ENCODE results near the gene ATP6V1A.

ATP6V1A gene

DNA sequence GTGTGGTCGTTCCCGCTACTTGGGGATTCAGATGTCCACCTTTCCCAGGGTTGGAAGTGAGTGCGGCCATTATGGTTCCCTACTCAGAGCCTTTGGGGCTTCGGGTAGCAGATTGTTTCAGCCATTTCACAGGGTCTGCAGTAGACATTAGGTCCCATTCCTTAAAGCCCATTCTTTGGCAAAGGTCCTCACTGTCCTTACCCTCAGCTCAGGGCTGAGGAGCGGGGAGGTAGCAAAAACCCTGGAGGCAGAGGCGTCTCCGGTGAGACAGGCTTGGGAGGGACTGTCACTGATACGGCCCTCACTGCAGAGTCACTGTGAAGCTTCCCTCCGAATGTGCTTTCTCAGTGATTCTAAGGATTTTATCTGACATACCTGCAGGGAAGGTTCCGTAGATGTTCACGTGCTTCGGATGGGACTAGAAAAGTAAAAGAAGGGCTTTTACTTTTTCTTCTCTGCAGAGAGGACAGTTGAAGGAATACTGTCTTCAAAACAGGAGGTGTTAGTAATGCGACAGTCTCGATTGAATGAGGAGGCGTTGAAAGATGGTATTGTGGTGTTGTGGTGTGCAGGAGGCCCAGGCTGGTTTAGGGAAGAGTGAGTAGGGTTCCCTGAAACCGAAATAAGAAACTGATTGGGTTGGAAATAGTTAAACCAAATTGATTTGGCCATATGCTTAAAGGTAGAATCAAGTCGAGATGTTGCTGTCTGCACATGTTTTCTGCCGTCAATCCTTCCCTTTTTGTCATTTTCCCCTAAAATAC, 630 bp downstream of the ATP6V1A start:
- peak; percentile 3 for DNase-seq (ENCODE audit: low spot score)

DNA sequence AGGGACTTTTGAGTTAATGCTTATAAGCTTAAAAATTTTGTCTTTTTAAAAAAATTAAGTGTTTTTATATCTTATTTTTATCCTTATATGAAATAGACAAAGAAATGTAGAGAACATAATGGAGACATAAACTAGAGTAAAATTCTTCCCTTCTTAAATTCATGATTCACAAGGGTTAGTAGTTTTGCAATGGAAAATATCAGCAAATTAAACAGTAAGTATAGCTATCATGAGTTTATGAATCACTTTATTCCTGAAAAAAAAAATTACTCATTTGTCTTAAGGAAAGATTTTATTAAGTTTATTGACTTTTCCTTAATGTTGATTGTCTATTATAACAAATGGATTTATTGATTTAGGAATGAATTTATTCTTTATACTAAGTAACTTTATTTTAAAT, 4.3 kb downstream of the ATP6V1A start:
- no peak for DNase-seq (ENCODE audit: low spot score)

DNA sequence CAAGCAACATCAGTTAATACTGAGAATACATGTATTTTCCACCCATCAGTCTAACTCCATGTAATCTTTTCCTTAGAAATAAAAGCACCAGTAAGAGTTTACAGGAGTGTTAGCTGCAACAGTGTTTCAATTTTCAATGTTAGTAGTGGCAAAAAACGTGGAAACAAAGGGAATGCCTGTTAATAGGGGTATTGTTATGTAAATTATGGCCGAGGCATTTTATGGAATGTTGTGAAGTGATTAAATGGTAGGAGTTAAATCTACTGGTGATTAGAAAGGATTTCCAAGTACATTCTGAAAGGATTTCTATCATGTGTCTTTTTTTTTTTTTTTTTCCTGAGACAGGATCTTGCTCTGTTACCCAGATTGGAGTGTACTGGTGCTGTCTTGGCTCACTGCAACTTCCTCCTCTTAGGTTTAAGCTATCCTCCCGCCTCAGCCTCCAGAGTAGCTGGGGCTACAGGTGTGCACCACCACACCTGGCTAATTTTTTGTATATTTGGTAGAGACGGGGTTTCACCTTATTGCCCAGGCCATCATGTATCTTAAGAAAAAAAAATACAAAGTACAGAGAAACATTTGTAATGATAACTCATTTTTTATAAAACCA, 6.6 kb downstream of the ATP6V1A start:
- DNase-seq (ENCODE audit: low spot score): no peak

DNA sequence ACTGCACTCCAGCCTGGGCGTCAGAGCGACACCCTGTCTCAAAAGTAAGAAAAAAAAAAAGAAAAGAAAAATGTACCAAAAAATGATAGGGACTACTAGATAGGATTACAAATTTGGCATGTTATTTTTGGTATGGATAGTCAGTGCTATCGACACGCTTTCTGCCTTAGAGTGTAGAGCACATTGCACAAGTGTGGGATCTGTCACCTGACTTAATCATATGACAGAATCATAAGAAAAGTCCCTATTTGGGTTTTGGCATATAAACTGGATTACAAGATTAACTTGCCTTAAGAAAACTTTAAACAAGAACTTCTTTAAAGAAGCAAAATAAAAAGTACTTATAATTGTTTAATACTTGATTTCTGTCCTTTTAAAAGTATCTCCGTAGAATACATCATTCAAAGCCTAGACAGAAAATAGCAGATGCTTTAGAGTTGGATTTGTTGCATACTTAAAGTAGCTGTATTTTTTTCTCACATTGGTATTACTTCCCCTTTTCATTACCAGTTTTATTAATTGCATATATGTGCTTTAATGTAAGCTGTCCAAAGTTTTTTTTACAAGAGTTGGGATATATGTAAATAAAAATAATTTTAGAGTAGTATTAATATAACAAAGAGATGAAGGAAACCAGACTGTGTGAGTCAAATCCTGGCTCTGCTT, 7.8 kb downstream of the ATP6V1A start:
- DNase-seq (ENCODE audit: low spot score): no peak

DNA sequence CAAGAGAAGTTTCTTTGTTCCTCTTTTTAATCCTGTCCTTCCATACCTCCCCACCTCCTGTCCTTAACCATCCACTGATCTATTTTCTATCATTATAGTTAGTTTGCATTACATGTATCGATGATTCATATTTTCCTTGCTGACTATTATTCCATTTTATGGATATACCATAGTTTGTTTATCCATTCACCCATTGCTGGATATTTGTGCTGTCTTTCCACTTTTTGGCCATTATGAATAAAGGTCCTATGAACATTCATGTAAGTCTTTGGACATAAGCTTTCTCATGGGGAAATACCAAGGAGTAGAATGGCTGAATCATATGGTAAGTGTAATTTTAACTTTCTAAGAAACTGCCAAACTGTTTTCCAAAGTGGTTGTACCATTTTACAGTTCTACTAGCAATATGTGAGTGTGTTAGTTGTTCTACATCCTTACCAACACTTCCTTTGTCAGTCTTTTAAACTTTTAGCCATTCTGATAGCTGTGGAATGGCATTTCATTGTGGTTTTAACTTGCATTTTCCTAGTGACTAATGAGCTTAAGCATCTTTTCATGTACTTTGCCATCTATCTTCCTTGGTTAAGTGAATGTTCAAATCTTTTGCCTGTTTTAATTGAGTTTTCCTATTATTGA, 11.7 kb downstream of the ATP6V1A start:
- no peak for DNase-seq (ENCODE audit: low spot score)

DNA sequence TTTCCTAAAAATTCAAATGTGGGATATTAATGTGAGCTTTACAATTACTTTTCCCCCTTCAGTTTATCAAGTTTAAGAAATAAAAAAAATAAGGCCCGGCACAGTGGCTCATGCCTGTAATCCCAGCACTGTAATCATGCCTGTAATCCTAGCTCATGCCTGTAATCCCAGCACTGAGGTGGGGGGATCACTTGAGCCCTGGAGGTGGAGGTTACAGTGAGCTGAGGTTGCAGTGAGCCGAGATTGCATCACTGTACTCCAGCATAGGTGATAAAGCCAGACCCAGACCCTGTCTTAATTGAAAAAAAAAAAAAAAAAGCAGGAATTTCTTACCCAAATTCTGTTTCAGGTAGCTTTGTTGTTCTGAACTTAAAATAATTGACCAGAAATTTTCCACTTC, 17.9 kb downstream of the ATP6V1A start:
- no peak for DNase-seq (ENCODE audit: low spot score)

DNA sequence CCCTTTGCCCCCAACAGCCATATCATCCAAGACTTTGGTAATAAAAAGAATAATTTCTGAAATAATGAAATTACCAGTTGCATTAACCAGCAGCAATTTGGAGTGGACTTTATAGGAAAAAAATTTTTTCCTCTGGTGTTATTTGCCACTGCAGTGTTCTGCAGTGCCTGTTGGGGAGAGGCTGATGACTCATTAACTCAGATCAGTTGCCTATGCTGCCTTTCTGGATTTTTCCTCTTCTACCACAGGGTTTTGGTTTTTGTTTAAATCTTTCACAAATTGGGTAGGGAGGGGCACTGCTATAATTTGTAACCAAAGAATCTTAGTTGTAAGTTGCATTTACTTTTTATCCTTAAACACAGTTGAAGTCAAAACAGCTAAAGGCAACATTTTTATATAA, 22.7 kb downstream of the ATP6V1A start:
- DNase-seq (ENCODE audit: low spot score): no peak

DNA sequence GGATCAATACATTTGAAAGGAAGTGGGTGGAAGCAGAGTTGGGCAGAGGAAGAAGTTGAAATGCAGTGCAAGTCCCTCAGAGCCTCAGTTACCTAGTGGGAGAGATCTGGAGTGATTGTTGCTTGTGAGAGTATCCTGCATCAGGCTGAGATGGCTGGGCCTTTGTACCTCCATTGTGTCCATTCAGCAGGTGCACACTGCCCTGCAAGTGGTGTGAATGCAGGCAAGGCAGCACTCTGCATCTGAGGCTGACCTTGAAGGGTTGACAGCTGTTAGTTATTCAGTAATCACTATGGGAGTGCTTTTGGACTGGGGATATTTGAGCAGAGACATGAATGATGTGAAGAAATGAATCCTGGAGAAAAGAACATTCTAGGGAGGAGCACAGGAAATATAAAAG, 25.2 kb downstream of the ATP6V1A start:
- no peak for DNase-seq (ENCODE audit: low spot score)

DNA sequence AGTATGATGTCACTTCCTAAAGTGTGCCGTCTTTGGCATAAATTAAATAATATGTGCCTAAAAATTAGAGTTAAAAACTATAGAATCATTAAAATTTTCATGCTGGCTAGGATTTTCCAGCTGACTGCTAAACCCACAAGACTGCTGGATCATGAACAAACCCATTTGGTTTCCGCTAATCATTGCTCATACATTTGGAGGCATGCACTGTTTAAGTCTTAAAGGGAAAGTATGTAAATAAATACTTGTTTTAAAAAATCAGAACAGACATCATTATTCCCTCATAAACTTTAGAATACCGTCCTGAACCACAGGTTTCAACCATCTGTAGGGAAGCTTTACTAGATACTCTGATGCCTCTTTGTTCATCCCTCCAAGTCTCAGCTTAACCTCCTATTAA, 26.5 kb downstream of the ATP6V1A start:
- no peak for DNase-seq (ENCODE audit: low spot score)

DNA sequence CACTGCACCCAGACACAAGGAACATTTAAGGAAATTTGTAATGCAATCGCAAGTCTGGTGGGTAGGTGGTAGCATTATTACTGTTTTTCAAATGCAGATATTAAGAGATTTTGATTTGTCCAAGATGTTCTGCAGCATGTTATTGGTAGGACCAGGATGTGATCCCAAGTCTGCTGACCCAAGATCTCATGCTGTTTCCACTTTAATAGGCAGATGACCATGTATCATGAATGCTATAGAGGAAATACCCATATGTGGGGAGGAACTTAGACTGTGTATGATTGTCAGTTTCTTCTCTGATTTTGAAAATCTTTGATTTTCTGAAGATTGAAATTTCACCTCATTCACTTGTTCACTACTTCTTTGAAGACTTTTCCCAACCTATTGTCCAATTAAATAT, 28.7 kb downstream of the ATP6V1A start:
- no peak for DNase-seq (ENCODE audit: low spot score)

DNA sequence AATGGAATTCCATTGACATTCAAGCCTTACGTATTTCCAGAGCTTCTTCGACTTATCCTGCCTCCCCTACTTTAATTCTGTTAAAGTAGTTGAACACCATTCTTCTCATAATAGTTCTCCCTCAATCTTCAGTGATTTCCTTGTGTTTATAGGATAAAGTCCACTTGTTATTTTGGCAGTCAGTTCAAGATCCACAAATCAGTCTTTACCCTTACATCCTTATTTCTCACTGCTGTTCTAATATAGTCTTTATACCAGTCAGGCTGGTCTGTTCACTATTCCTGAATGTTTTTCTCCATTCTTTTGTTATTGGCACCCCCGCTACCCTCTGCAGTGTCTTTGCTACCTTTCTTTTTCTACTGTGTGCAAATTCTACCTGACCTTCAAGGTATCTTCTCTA, 29.7 kb downstream of the ATP6V1A start:
- DNase-seq (ENCODE audit: low spot score): no peak

DNA sequence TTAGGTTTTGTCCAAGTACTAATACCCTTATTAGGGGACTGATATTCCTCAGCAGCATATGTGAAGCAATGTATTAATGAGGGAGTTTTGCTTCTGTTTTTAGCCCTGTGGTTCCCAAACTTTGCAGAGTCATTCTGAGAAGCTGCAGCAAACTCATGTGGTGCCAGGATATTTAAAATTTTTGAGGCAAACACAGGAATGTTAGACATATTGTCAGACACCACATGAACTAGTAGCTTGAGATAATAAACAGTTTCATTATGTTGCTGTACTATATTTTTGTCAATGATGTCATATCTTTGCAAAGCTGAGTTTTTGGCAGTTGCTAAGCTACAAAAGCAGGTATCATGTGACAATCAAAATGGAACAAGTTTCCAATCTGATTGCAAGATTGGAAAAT, 36.6 kb downstream of the ATP6V1A start:
- no peak for DNase-seq (ENCODE audit: low spot score)

DNA sequence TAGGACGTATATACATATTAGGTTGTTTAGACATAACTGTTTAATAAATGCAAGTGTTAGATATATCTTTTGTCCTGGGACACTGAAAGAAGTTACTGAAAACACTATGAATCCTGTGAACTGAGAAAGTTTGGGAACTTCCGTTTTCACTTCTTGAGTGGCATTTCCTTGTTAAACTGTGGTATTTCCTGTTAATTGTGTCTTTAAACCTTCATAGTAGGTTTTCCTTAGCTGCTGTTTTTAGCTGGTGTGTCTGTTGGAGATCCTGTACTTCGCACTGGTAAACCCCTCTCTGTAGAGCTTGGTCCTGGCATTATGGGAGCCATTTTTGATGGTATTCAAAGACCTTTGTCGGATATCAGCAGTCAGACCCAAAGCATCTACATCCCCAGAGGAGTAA, 37.1 kb downstream of the ATP6V1A start:
- no peak for DNase-seq (ENCODE audit: low spot score)

DNA sequence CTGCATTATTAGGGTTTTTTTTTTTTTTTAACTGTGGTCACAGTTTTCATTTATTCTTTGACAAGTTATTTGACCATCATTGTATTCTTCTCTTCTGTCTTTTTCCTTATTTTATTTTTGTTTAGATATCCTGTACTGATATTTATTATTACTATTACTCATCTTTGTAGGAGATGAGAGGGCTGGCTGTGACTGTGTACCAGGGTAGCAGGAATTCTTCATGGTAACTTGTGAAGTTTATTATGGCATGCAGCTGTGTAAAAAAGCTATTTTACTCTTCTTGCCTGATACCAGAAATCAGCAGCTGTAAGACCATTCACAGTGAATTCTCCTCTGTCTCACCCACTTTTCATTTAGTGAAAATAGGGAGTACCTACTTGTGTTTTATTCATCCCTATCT, 44.5 kb downstream of the ATP6V1A start:
- DNase-seq (ENCODE audit: low spot score): no peak

DNA sequence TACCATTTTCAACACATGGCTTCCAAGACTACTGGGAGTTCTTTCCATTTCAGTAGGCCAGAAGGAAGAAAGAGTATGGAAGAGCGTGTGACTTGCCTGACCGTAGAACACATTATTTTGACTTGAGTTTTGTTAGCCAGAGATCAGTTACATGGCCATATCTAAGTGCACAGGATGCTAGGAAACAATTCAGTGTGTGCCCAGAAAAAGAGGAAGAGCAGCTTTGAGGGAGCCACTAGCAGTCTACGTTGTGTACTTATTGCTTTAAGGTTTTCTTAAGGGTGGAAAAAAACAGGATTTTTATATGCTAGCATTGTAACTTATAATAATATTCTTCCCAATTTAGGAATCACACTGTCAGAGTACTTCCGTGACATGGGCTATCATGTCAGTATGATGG, 47.7 kb downstream of the ATP6V1A start:
- DNase-seq (ENCODE audit: low spot score): no peak

DNA sequence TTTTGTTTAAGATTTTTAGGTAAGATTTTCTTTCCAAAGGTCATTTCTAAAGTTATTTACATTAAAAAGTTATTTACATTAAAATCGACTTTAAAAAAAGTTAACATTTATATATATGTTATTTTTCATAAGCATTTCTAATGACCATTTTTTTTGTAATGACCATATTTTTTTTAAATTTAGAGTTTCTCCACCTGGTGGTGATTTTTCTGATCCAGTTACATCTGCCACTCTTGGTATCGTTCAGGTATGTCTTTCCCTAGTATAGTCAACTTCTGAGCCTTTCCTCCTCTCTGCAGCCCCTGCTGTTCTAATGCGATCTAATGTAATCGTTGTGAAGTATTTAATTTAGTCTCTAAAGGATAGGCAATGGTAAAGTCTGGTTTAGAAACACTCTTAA, 48.9 kb downstream of the ATP6V1A start:
- no peak for DNase-seq (ENCODE audit: low spot score)

DNA sequence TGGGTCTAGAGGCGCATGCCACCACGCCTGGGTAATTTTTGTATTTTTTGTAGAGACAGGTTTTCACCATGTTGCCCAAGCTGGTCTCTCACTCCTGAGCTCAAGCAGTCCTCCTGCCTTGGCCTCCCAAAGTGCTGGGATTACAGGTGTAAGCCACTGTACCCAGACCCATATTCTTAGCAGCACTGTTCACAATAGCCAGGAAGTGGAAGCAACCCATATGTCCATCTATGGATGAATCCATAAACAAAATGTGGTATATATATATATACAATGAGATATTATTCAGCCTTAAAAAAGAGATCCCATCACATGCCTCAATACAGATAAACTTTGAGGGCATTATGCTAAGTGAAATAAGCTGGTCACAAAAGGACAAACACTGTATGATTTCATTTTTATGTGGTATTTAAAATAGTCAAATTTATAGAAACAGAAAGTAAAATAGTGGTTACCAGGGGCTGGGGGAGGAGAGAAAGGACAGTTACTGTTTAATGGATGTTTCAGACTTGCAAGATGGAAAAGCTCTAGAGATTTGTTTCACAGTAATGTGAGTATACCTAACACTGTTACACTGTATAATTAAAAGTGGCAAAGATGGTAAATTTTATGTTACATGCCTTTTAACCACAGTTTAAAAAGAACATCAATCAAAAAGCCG, 56.1 kb downstream of the ATP6V1A start:
- no peak for DNase-seq (ENCODE audit: low spot score)

DNA sequence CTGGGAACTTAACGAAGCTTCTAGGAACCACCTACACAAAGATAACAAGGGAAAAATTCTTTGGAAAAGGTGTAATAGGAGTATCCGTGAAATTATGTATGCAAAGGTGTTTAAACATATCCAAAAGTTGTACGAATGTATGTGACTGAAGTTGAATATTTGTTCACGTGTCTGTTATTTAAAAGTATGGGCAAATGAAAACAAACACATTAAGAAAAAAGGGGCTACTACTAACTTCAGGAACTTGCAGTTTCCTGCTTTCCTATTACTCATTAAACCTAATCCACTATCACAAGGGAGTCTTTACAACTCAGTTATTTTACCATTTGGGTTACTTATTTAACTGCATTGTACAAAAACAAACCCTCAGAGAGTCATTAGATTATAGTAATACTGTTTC, 57.8 kb downstream of the ATP6V1A start:
- no peak for DNase-seq (ENCODE audit: low spot score)

DNA sequence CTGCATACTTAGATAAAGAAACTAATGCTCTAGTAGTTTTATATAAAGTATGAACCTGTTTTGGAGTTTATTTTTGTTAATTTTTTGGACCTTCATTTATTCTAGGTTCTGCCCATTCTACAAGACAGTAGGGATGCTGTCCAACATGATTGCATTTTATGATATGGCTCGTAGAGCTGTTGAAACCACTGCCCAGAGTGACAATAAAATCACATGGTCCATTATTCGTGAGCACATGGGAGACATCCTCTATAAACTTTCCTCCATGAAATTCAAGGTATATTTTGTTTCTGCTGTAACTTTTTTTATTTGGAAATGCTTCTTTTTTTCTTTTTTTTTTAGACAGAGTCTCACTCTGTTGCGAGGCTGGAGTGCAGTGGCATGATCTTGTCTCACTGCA, 58.4 kb downstream of the ATP6V1A start:
- DNase-seq (ENCODE audit: low spot score): no peak

DNA sequence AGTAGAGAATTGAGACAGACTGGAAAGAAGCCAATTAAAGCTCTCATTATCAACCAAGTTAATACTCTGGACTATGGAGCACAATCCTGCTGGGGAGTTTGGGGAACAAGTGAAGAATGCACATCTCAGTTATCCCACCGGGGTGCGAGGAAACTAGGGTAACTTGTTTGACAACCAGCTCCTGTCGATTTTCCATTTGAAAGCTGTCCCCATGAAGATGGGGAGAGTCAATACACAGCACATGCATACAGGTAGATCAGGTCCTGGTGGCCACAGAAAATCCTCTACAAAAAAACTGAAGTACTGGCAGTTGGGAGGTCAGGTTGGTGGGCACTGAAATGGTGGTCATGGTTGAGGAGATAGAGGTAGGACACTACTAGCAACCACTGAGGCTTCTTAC, 66.0 kb downstream of the ATP6V1A start:
- DNase-seq (ENCODE audit: low spot score): no peak

DNA sequence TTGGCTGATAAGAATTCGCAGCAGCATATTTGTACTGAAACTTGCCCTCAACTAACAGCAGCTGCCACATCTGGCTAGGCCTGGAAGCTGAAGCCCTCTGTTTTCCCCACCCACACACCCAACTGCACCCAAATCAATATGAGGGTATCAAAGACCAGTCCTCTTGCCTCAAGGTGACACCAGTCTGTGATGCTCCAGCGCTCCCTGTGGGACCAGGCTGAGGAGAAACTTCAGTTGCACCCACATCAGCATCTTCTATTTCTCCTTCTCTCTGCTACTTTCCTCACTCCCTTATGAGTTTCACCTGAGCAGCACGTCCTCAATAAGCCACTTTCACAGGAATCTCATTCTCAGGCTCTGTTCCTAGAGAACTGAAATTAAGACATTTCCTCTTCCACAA, 73.0 kb downstream of the ATP6V1A start:
- no peak for DNase-seq (ENCODE audit: low spot score)

DNA sequence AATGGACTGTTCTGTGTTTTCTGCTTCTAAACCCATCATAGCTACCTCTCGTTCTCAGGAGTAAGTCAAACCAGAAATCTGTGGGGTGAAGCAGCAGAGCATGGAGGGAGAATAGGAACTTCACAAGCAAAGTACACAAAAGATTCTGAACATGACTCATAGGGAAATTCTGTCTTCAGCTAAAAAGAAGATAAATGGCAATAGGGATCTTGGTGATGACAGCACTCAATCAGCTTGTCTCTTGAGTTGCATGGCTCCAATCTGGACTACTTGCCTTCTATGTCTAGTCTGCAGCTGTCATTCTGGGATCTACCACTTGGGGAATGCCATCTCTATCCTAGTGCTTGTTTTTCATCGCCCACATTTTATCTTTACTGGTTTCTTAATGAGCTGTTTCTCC, 78.3 kb downstream of the ATP6V1A start:
- DNase-seq (ENCODE audit: low spot score): no peak
